Activated T-helper 2 cell treated with anti-CD3 and anti-CD28 coated beads, Interferon-gamma antibody, Interleukin-2, Interleukin-4, amounts not matched to agents 10 μg/mL and 5 μg/mL and 100 μg/mL, durations not matched to agents 14 hours and 24 hours and 36 hours (primary cell): ENCODE results near the gene GARIN5B. TPM values are rescaled to one million over a fixed set of nuclear protein-coding genes. Genes with fewer than 3 reads are reported as not detected.
"Not testable (repeated sequence)": the region's sequence is repeated elsewhere in the genome, so short reads cannot be mapped to it uniquely, and the experiment has no call there.

Source experiments
- DNase-seq: peaks from one replicate; pipeline ENCODE4 v3.0.0; 2021; ENCODE audit warnings: low spot score
- H3K27ac Mint-ChIP-seq: one replicate; pipeline ENCODE4 v1.8.0; 2021; ENCODE audit warnings: mixed read lengths
- H3K27me3 Mint-ChIP-seq: one replicate; pipeline ENCODE4 v1.8.0; 2021; ENCODE audit warnings: low read depth, mixed read lengths
- H3K36me3 Mint-ChIP-seq: one replicate; pipeline ENCODE4 v1.8.0; 2021; ENCODE audit warnings: low read depth, mixed read lengths
- H3K4me1 Mint-ChIP-seq: one replicate; pipeline ENCODE4 v1.8.0; 2021; ENCODE audit warnings: low read depth, mixed read lengths
- H3K4me3 Mint-ChIP-seq: one replicate; pipeline ENCODE4 v1.8.0; 2021; ENCODE audit warnings: low read depth, mild to moderate bottlenecking, moderate library complexity, mixed read lengths
- H3K9me3 Mint-ChIP-seq: one replicate; pipeline ENCODE4 v1.8.0; 2021; ENCODE audit warnings: mixed read lengths
- intact Hi-C: fragments of 100-400 bp; cut with micrococcal nuclease; formaldehyde crosslinking; loops from one replicate; pipeline ENCODE4 v1.15.1; 2023
- total RNA-seq: library from RNA; stranded (reverse); gene quantifications from 2 replicates; pipeline ENCODE4 v1.2.3, GENCODE V29; 2022

Gene GARIN5B
- not detected in 2 replicates for total RNA-seq

DNA sequence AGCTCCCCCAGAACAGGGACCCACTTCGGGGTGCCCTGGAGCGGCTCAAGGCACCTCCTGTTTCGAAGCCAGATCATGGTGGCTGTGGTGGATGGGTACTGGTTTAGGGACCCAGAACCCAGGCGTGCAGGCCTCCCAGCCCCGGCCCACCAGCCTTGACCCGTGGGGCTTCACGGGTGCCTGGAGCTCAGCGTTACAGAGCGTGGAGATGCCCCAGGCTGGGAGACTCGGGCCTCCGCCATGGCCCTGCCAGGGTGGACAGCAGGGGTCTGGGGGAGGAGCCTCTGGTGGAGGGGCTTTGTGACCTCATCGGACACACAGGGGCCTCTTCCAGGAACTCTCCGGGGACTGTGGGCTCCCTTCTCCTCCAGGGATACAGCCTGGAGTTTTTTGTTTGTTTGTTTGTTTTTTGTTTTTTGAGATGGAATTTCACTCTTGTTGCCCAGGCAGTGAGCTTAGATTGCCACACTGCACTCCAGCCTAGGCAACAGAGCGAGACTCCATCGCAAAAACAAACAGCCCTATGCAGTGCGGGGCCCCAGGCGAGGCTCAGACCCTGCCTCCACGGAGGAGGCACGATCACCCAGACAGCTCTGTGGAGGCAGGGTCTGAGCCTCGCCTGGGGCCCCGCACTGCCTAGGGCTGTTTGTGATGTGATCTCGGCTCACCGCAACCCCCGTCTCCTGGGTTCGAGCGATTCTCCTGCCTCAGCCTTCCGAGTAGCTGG, at the start of gene GARIN5B:
Gene GARIN5B (minus strand): TSS at position 271 of the 727 bp plus-strand sequence. CDS start 194 bp downstream, at position 77.
- DNase-seq, result no peak
- no peak within 1 kb of the TSS for H3K4me3 Mint-ChIP-seq
- intact Hi-C loops, result no loop called here
- H3K36me3 Mint-ChIP-seq, result no peaks in the 10 kb centered on the region
- no peak within 1 kb of the TSS for H3K27ac Mint-ChIP-seq
- H3K4me1 Mint-ChIP-seq, result no peaks in the 10 kb centered on the region
- peaks cover 7% of the 10 kb centered on the region for H3K27me3 Mint-ChIP-seq
- H3K9me3 Mint-ChIP-seq, result no peaks in the 10 kb centered on the region

DNA sequence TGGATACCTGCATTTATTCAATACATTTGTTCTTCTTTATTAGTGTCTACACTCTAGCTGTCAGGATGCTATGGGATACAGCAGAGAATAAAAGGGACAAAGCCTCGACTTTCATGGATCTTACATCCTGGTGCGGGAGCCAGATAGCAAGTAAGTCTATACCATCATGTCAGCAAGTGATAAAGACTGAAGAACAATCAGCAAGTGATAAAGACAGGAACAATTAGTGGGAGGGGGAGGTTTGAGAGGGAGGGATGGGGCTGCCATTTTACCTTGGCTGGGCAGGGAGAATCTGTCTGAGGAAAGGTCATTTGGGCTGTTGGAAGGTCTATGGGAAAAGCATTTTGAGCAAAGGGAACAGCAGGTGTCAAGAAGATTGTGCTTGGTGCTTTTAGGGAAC, 47.1 kb upstream of the GARIN5B start:
- Mint-ChIP-seq H3K36me3 (peaks cover 37% of the 10 kb centered on the region), H3K27ac (no peak overlapping the region), H3K27me3 (peaks cover 7% of the 10 kb centered on the region), H3K4me3 (no peak overlapping the region), H3K9me3 (peaks cover 16% of the 10 kb centered on the region), H3K4me1 (peaks cover 19% of the 10 kb centered on the region)
- no peak for DNase-seq
- intact Hi-C loops, result no loop called here

DNA sequence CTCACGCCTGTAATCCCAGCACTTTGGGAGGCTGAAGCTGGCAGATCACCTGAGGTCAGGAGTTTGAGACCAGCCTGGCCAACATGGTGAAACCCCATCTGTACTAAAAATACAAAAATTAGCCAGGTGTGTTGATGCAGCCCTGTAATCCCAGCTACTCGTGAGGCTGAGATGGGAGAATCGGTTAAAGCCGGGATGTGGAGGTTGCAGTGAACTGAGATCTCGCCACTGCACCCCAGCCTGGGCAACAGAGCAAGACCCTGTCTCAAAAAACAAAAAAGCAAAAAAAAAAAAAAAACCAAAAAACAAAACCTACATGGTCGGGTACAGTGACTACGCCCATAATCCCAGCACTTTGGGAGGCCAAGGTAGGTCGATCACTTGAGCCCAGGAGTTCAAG, 46.1 kb upstream of the GARIN5B start:
- DNase-seq, intact Hi-C loops, H3K27me3 Mint-ChIP-seq, H3K4me3 Mint-ChIP-seq: not testable (repeated sequence)
- Mint-ChIP-seq H3K9me3 (peaks cover 16% of the 10 kb centered on the region), H3K4me1 (peaks cover 19% of the 10 kb centered on the region), H3K27ac (peak overlapping the region; percentile 97), H3K36me3 (peaks cover 40% of the 10 kb centered on the region)

DNA sequence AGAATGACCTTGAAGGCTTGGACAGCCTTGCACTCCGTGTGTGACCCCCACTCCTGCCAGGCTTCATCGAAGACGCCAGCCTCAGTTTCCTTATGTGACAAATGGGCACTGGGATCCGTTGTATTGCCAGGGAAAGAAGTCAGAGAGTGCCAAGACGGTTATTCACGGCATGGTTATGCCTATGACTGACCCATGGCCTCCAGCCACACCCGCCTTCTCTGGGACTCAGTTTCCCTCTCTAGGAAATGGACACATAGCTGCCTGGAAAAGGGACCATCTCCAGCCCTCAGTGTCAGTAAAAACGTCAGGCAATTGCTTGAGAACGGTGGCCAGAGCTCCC, 45.4 kb upstream of the GARIN5B start:
- Mint-ChIP-seq H3K36me3 (peaks cover 45% of the 10 kb centered on the region), H3K27me3 (peaks cover 5% of the 10 kb centered on the region), H3K9me3 (peaks cover 16% of the 10 kb centered on the region), H3K27ac (peak overlapping the region; percentile 97), H3K4me3 (peak overlapping the region; percentile 93), H3K4me1 (peaks cover 19% of the 10 kb centered on the region)
- DNase-seq, result no peak
- intact Hi-C loops, result loop anchor here (1.0 kb wide), 3 partner anchors 53 to 149 kb away; partner anchors contain the start of genes ISOC2, KMT5C and PPP6R1

DNA sequence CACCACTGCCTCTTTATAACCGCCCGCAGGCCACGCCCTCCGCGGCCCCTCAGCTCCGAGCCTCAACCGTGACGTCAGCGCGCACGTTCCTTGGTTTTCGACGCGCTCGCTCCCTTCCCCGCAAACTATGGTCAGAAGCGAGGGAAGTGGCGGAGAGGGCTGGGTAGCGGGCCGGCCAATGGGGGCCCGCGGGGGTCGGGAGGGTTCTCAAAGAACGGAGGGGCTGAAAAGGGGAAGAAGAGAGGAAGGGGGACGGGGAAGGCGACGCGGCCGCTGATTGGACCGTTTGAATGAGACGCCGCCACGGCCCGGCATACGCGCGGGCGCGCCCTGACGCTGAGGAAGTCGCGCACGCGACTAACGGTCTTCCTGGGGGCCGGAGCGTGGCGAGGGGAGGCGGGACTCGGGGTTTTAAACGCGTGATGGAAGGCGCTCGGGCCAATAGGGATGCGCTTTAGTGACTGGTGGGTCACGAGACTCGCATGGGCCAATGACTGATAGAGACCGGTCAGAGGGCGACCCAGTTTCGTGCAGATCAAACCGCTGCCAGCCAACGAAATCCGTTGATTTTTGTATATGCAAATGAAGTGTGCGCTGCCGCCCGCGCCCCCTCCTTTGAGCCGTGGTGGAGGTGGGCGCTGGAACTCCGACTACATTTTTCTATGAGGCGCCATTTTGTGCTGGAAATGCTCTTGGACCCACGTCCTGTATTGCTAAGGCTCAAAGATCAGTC, 44.9 kb upstream of the GARIN5B start:
- DNase-seq, result peak; percentile 98
- H3K27ac Mint-ChIP-seq, result peak overlapping the region; percentile 97
- intact Hi-C loops, result loop anchor here (1.0 to 2.0 kb wide), 4 partner anchors 23 to 149 kb away; partner anchors contain the start of genes ISOC2, KMT5C, PPP6R1 and RPL28
- peak overlapping the region; percentile 93 for H3K4me3 Mint-ChIP-seq
- H3K9me3 Mint-ChIP-seq, result peaks cover 16% of the 10 kb centered on the region
- H3K36me3 Mint-ChIP-seq, result peaks cover 51% of the 10 kb centered on the region
- peaks cover 4% of the 10 kb centered on the region for H3K27me3 Mint-ChIP-seq
- H3K4me1 Mint-ChIP-seq, result peaks cover 22% of the 10 kb centered on the region

DNA sequence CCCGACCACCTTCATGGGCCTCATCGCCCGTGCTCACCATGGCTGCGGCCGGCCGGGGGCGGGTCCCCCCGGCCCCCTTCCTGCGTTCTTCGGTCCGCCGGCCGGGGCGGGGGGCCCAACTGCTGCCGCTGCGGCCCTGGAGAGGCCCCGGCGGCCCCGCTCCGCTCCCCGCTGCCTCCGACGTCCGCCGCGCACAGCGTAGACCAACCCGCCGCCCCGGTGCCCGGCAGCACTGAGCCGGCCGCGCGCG, 44.4 kb upstream of the GARIN5B start, which contains the start of gene UBE2S:
Gene UBE2S (minus strand): TSS at position 239 of the 250 bp plus-strand sequence. CDS start 199 bp downstream, at position 40.
- Mint-ChIP-seq H3K27ac (peak within 1 kb of the TSS; percentile 97), H3K9me3 (peaks cover 16% of the 10 kb centered on the region), H3K4me3 (peak within 1 kb of the TSS; percentile 93), H3K4me1 (peaks cover 23% of the 10 kb centered on the region), H3K36me3 (peaks cover 56% of the 10 kb centered on the region)
- intact Hi-C loops, result loop anchor here (2.0 kb wide), 1 partner anchor 23 kb away; the partner anchor contains the start of genes RPL28 and TMEM238
- not testable (repeated sequence) for DNase-seq, H3K27me3 Mint-ChIP-seq

DNA sequence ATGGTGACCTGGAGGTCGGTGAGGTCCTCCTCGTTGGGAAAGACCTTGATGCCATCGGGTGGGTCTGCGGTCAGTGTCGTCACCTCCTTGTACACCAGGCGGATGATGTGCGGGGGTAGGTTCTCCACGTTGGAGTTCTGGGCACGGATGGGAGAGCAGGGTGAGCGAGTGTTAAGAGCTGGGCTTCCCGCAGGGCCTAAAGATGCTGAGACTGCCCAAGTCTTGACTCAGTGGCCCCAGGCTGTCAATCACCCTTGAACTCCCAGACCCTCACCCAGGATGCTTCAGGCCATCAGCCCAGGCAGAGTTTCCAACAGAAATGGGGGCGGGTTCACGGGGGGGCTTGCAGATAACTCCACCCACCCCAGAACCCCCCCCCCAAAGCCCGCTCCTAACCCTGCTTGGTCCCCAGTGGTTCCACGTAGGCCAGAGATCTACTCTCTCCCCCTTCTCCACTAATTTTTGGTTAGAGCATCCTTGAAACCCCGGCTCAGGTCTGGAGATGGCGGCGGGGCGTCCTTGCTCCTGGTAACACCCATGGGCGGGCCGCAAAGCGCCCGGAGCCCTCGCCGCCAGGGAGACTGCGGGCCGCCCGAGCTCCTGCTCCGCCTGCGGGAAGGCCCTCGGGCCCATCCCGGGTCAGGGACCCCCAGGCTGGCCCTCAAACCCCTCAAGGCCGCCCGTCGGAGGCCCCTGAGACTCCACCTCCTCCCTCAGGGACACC, 43.9 kb upstream of the GARIN5B start:
- H3K36me3 Mint-ChIP-seq, result peaks cover 60% of the 10 kb centered on the region
- peak overlapping the region; percentile 81 for H3K27ac Mint-ChIP-seq
- H3K9me3 Mint-ChIP-seq, result peaks cover 16% of the 10 kb centered on the region
- no peak for DNase-seq
- H3K27me3 Mint-ChIP-seq, result peaks cover 4% of the 10 kb centered on the region
- H3K4me3 Mint-ChIP-seq, result peak overlapping the region; percentile 91
- H3K4me1 Mint-ChIP-seq, result peaks cover 23% of the 10 kb centered on the region
- intact Hi-C loops, result loop anchor here (2.0 kb wide), 1 partner anchor 22 kb away; the partner anchor contains the start of genes RPL28 and TMEM238

DNA sequence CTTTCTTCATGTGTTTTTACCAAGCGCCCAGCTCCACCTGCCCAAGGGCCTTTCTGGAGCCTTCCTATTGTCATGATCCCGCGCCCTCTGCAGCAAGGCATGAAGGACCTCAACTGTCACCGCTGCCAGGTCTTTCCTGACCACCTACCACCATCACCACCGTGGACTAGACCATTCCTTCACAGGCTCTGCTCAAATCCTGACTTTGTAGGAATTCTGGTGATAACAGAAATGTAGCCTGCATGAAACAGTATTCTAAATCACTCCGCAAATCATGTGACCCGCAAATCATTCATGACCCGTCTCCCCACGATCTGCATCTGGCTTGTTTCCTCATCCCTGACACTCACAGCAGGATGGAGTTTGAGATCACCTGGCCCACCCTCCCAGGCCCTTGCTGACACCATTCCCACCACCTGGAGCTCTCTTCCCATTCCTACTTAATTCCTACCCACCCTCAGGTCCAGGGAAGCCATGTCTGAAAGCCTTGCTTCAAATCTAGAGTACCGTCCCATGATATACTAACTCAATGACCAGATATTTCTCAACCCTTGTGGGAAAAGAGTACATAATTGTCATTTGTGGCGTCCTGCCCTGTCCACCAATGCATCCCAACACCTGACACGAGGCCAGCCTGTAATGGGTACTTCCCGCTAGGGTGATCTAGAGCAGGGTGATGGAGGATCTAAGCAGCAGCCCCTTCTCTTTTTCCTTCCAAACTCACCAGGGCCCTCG, 43.2 kb upstream of the GARIN5B start:
- H3K27me3 Mint-ChIP-seq, result peaks cover 1% of the 10 kb centered on the region
- H3K4me3 Mint-ChIP-seq, result peak overlapping the region; percentile 91
- peaks cover 64% of the 10 kb centered on the region for H3K36me3 Mint-ChIP-seq
- DNase-seq, result no peak
- peak overlapping the region; percentile 81 for H3K27ac Mint-ChIP-seq
- H3K9me3 Mint-ChIP-seq, result peaks cover 16% of the 10 kb centered on the region
- intact Hi-C loops, result loop anchor here (2.0 kb wide), 1 partner anchor 21 kb away; the partner anchor contains the start of genes RPL28 and TMEM238
- H3K4me1 Mint-ChIP-seq, result peaks cover 23% of the 10 kb centered on the region

DNA sequence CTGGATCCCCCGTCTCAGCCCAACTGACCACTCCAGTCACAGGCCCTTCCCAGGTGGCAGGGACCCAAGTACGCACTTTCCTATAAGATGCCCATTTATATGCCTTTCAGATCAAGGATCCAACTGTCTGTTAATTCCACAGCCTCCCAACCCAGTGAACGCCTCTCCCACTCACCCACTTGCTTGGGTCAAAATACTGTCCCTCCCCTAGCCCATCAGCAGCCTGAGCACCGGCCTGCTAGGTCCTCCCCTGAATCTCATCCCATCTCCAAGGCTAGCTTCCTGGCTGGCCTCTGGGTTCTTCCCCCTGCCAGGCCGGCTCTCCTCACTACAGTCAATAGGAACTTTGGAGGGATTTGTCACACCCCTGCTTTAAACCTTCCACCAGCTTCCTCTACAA, 42.6 kb upstream of the GARIN5B start:
- peaks cover 70% of the 10 kb centered on the region for H3K36me3 Mint-ChIP-seq
- H3K9me3 Mint-ChIP-seq, result peaks cover 16% of the 10 kb centered on the region
- H3K27ac Mint-ChIP-seq, result peak overlapping the region; percentile 65
- intact Hi-C loops, result loop anchor here (2.0 kb wide), 1 partner anchor 21 kb away; the partner anchor contains the start of genes RPL28 and TMEM238
- peak overlapping the region; percentile 91 for H3K4me3 Mint-ChIP-seq
- H3K4me1 Mint-ChIP-seq, result peaks cover 23% of the 10 kb centered on the region
- no peaks in the 10 kb centered on the region for H3K27me3 Mint-ChIP-seq
- no peak for DNase-seq

DNA sequence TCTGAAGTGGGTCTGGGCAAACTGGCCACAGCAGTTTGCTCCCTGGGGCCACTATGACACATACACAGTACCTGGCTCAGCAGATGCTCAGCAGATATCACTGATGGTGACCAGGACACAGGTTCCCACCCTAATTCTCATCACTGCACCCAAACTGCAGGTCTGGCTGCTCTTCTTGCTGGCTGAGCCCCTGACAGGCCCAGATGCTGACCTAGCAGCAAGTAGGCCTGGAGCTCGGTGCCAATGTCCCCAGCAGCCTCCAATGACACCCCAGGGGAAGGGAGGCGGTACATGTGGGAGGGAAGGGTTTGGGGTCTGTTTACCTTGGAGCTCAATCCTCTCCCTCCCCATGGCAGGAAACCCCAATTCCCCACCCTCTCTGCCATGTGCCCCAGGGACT, 39.4 kb upstream of the GARIN5B start:
- peaks cover 63% of the 10 kb centered on the region for H3K36me3 Mint-ChIP-seq
- no peaks in the 10 kb centered on the region for H3K9me3 Mint-ChIP-seq
- H3K27ac Mint-ChIP-seq, result no peak overlapping the region
- H3K4me1 Mint-ChIP-seq, result peaks cover 29% of the 10 kb centered on the region
- no peaks in the 10 kb centered on the region for H3K27me3 Mint-ChIP-seq
- DNase-seq, result no peak
- intact Hi-C loops, result no loop called here
- H3K4me3 Mint-ChIP-seq, result no peak overlapping the region

DNA sequence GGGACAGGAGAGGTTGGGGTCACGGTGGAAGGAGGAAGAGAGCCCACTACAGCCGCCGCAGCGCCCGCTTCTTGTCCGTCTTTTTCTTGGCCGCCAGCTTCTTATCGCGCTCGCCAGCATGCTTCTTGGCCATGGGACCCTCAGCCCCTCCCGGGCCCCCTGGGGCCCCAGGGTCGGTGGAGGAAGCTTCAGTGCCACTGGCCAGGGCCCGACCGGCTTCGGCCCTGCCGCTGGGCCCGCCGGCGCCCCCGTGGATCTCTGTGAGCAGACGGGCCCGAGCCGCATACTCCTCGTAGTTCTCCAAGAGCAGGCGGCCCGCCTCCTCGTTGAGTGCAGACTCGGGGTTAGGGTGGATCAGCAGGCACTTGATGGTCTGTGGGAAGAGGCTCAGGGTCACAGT, 38.3 kb upstream of the GARIN5B start:
- intact Hi-C loops, H3K27ac Mint-ChIP-seq, H3K9me3 Mint-ChIP-seq, H3K27me3 Mint-ChIP-seq, H3K4me3 Mint-ChIP-seq, DNase-seq: not testable (repeated sequence)
- H3K4me1 Mint-ChIP-seq, result peaks cover 26% of the 10 kb centered on the region
- H3K36me3 Mint-ChIP-seq, result peaks cover 54% of the 10 kb centered on the region
